Measurements from ENCODE around the gene RAB8A.

DNA sequence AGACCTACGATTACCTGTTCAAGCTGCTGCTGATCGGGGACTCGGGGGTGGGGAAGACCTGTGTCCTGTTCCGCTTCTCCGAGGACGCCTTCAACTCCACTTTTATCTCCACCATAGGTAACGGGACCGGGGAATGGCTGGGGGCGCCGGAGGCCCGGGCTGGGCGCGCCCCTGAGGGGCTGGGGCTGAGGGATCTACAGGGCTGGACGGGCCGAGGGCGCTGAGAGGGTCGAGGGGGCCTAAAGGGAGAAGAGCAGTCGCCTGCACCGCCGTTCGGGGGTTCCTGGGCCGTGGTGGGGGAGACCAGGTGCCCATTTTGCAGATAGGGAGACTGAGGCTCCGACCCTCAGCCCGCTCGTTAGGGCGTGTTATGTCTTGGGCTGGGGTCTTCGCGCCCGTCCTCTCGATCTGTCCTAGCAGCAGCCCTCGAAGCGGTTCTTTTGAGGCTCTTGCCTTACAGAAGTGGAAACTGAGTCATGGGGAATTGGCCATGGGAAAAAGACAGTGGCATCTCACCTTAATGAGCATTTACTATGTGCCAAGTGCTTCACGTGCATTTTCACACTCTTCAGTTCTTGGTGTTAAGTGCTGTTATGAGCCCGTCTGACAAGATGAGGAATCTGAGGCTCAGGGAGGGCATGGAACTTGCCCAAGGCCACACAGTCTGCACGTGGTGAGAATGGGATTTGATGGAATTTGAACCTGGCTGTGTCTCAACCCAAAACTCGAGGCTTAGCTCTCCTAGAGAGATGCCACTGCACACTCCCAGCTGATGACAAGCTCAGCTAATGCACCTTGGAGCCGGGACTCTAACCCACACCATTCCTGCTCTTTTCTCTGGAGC lies 442 bp downstream of the RAB8A start:
- TF ChIP-seq, protein P1, sequence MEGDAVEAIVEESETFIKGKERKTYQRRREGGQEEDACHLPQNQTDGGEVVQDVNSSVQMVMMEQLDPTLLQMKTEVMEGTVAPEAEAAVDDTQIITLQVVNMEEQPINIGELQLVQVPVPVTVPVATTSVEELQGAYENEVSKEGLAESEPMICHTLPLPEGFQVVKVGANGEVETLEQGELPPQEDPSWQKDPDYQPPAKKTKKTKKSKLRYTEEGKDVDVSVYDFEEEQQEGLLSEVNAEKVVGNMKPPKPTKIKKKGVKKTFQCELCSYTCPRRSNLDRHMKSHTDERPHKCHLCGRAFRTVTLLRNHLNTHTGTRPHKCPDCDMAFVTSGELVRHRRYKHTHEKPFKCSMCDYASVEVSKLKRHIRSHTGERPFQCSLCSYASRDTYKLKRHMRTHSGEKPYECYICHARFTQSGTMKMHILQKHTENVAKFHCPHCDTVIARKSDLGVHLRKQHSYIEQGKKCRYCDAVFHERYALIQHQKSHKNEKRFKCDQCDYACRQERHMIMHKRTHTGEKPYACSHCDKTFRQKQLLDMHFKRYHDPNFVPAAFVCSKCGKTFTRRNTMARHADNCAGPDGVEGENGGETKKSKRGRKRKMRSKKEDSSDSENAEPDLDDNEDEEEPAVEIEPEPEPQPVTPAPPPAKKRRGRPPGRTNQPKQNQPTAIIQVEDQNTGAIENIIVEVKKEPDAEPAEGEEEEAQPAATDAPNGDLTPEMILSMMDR (IDR thresholded peaks at IDR 0.05; ENCODE audit: low read length) = no peak
- no peak for TF ChIP-seq EZH2 (IDR thresholded peaks at IDR 0.05; ENCODE audit: borderline replicate concordance, low read length)
